K562 (cell line): ENCODE results near the gene IGIP. TPM values are rescaled to one million over a fixed set of nuclear protein-coding genes. Genes with fewer than 3 reads are reported as not detected.

Experiments used
- ARID3B ChIP-seq: fragments of 250-450 bp; sonication (Bioruptor Pico); IDR thresholded peaks from 2 replicates; pipeline ENCODE4 v1.4.0; 2020; ENCODE audit warnings: borderline replicate concordance
- ETS1 ChIP-seq: conservative IDR thresholded peaks from 2 replicates; pipeline ENCODE4 v1.6.1; 2011; ENCODE audit warnings: low read depth, mild to moderate bottlenecking, low read length; ENCODE audit not compliant: control insufficient read depth
- KAT2B ChIP-seq: IDR thresholded peaks from one replicate; pipeline ENCODE4 v1.6.1; 2012; ENCODE audit warnings: low read depth, mild to moderate bottlenecking, control low read depth, inconsistent platforms, low read length, moderate library complexity
- KDM5B ChIP-seq: fragments of 200-600 bp; sonication (generic); IDR thresholded peaks from 2 replicates; pipeline ENCODE4 v1.6.1; 2012; ENCODE audit warnings: low read depth, mild to moderate bottlenecking, moderate library complexity, low read length, control low read depth, inconsistent platforms; ENCODE audit not compliant: insufficient replicate concordance
- KLF1 ChIP-seq: fragments of 450-650 bp; IDR thresholded peaks from 2 replicates; pipeline ENCODE4 v1.6.1; 2016; ENCODE audit warnings: missing genetic modification characterization, missing compliant biosample characterization
- NCOA2 ChIP-seq, 2 experiments: fragments of 450-650 bp; IDR thresholded peaks; 2 replicates each; pipeline ENCODE4 v1.6.1; 2018; ENCODE audit warnings: mild to moderate bottlenecking in 2 of 2, moderate library complexity in 1 of 2; ENCODE audit not compliant: partially characterized antibody in 2 of 2
- NCOA6 ChIP-seq: fragments of 450-650 bp; IDR thresholded peaks from 2 replicates; pipeline ENCODE4 v1.6.1; 2017; ENCODE audit warnings: mild to moderate bottlenecking
- NFYB ChIP-seq: IDR thresholded peaks from 2 replicates; pipeline ENCODE4 v1.6.1; 2011; ENCODE audit warnings: mild to moderate bottlenecking, moderate library complexity; ENCODE audit not compliant: insufficient read length; ENCODE audit errors: extremely low read depth
- NKRF ChIP-seq: fragments of 450-650 bp; IDR thresholded peaks from 2 replicates; pipeline ENCODE4 v1.6.1; 2016; ENCODE audit warnings: borderline replicate concordance
- PTBP1 ChIP-seq: fragments of 200-400 bp; formaldehyde crosslinking; IDR thresholded peaks from 2 replicates; pipeline ENCODE4 v1.6.1; 2017; ENCODE audit warnings: low read depth, low read length
- RB1 ChIP-seq: fragments of 450-650 bp; IDR thresholded peaks from 2 replicates; pipeline ENCODE4 v1.6.1; 2017; ENCODE audit warnings: low read depth, mild to moderate bottlenecking
- RBM22 ChIP-seq: fragments of 200-400 bp; formaldehyde crosslinking; IDR thresholded peaks from 2 replicates; pipeline ENCODE4 v1.6.1; 2018; ENCODE audit warnings: low read length, low read depth; ENCODE audit not compliant: poor library complexity, severe bottlenecking
- SIN3B ChIP-seq: fragments of 450-650 bp; IDR thresholded peaks from 2 replicates; pipeline ENCODE4 v1.6.1; 2017; ENCODE audit warnings: low read depth, mild to moderate bottlenecking, moderate library complexity
- SNAPC5 ChIP-seq: fragments of 250-450 bp; sonication (Bioruptor Pico); IDR thresholded peaks from 2 replicates; pipeline ENCODE4 v1.8.0; 2021; ENCODE audit warnings: moderate library complexity, mild to moderate bottlenecking, inconsistent platforms
- USF1 ChIP-seq: sonication (generic); formaldehyde crosslinking; IDR thresholded peaks from 2 replicates; pipeline ENCODE4 v1.9.0; 2022; ENCODE audit warnings: mild to moderate bottlenecking, missing genetic modification reagents
- ZC3H4 ChIP-seq: sonication (generic); formaldehyde crosslinking; IDR thresholded peaks from 2 replicates; pipeline ENCODE4 v1.9.0; 2021; ENCODE audit warnings: missing genetic modification reagents, borderline replicate concordance
- ZNF134 ChIP-seq: fragments of 250-450 bp; sonication (Bioruptor Pico); conservative IDR thresholded peaks from 2 replicates; pipeline ENCODE4 v1.4.0; 2020
- ZNF280A ChIP-seq: fragments of 450-650 bp; IDR thresholded peaks from 2 replicates; pipeline ENCODE4 v1.6.1; 2018; ENCODE audit warnings: mild to moderate bottlenecking, low read depth; ENCODE audit not compliant: partially characterized antibody
- ZNF431 ChIP-seq: sonication (generic); formaldehyde crosslinking; IDR thresholded peaks from 2 replicates; pipeline ENCODE4 v1.8.0; 2022; ENCODE audit warnings: mild to moderate bottlenecking, missing genetic modification reagents
- ZNF696 ChIP-seq: fragments of 250-450 bp; sonication (Bioruptor Pico); conservative IDR thresholded peaks from 2 replicates; pipeline ENCODE4 v1.4.0; 2020; ENCODE audit warnings: mild to moderate bottlenecking, moderate library complexity
- polyA plus RNA-seq, 8 experiments: library from polyadenylated mRNA; depleted of rRNA in 4 of 8; stranded (reverse) in 5 of 8; unstranded in 3 of 8; fragments of >200 nt; fragmentation: Nextera tagmentation in 2 of 8; fragmentation: Illumina TruSeq in 1 of 8; extraction: Ambion mirVana in 2 of 8; extraction: Trizol in 1 of 8; gene quantifications; 2 replicates each; pipeline versions ENCODE4 v1.2.1 to v1.2.3, GENCODE V29; 2011 to 2014; ENCODE audit warnings: inconsistent platforms in 1 of 8, missing spikeins in 1 of 8
- total RNA-seq, 7 experiments: library from RNA; depleted of rRNA in 6 of 7; stranded (reverse); fragments of >200 nt in 6 of 7; fragmentation: Illumina TruSeq in 2 of 7; extraction: Trizol in 2 of 7; gene quantifications; 2 replicates each; pipeline versions ENCODE4 v1.2.1 to v1.2.3, GENCODE V29; 2011 to 2021; ENCODE audit warnings: low replicate concordance in 1 of 7

The IGIP gene
- total and polyA plus RNA-seq, 9 of the 15 experiments (the other 6 are each of a cell fraction or from before 2014, with no cell fraction given) = 0.52 to 1.6 (median 1.2) TPM

- TF ChIP-seq NCOA6 (no peak), ZNF280A (no peak), SNAPC5 (no peak), ZC3H4 (no peak), PTBP1 (no peak), ZNF134 (CRISPR knock-in tag) (no peak), KLF1 (tag) (no peak), SIN3B (no peak), ARID3B (CRISPR knock-in tag) (no peak), RB1 (peak; percentile 71), ETS1 (no peak), NKRF (no peak), NCOA2 (IDR thresholded peaks at IDR 0.05; ENCODE audit: partially characterized antibody in 2 of 2) (no peak), ZNF696 (CRISPR knock-in tag) (no peak), KAT2B (no peak), RBM22 (no peak), KDM5B (no peak), NFYB (no peak), USF1 (0 out of 2 replicates have a peak, but pooled peaks have one; percentile 68), ZNF431 (CRISPR knock-in tag) (no peak)
Measured at GRCh38 chr5:140113699-140114263, 12.0 kb upstream of the IGIP start, which contains the start of gene PURA (continued).
